Endothelial cell of hepatic sinusoid (primary cell): ENCODE results near the gene ASAH2.
"Not testable (repeated sequence)": the region's sequence is repeated elsewhere in the genome, so short reads cannot be mapped to it uniquely, and the experiment has no call there.

Experiments
- in situ Hi-C: cut with HindIII; loops from 2 replicates; pipeline ENCODE4 v1.10.0; 2017; ENCODE audit warnings: low sequenced_read_pairs

The ASAH2 gene

GRCh38 chr10:50251394-50251793, at the start of gene ASAH2:
ASAH2 (minus strand) TSS chr10:50251516; CDS start chr10:50248610, 2,906 bp downstream.
- in situ Hi-C loops, result no loop called here

GRCh38 chr10:50299948-50300669, 48.8 kb upstream of the ASAH2 start:
- in situ Hi-C loops, result no loop called here

DNA sequence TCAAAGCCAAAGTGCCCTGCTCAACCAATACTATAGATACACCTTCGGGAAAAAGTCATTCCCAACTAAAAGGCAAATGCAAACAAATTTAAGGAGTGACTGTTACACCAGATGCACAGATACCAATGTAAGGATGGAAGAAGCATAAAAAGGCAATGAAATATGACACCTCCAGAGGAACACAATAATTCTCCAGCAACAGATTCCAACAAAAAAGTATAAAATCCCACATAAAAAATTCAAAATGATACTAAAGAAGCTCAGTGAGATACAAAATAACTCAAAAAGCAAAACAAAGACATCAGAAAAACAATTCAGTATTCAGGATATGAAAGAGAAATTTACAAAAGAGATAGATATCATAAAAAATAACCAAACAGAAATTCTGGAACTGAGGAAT, 44.1 kb upstream of the ASAH2 start:
- in situ Hi-C loops, result no loop called here

DNA sequence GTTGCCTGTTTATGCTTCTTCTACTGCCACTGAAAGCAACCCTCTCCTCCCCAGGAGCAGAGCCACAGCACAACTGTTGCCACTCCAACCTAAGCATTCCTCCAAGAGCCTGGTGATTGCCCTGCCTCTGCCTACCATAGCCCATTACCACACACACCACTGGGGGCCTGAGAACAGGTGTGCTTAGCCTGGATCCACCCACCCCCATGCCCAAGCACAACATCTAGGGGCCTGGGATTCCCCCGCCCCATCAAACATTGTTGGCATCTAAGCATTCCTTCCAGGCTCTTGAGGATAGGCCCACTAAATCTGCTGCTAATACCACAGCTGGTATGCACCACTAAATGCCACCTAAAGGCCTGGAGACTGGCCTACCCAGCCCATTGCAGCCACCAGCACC, 43.3 kb upstream of the ASAH2 start:
- in situ Hi-C loops, result no loop called here

DNA sequence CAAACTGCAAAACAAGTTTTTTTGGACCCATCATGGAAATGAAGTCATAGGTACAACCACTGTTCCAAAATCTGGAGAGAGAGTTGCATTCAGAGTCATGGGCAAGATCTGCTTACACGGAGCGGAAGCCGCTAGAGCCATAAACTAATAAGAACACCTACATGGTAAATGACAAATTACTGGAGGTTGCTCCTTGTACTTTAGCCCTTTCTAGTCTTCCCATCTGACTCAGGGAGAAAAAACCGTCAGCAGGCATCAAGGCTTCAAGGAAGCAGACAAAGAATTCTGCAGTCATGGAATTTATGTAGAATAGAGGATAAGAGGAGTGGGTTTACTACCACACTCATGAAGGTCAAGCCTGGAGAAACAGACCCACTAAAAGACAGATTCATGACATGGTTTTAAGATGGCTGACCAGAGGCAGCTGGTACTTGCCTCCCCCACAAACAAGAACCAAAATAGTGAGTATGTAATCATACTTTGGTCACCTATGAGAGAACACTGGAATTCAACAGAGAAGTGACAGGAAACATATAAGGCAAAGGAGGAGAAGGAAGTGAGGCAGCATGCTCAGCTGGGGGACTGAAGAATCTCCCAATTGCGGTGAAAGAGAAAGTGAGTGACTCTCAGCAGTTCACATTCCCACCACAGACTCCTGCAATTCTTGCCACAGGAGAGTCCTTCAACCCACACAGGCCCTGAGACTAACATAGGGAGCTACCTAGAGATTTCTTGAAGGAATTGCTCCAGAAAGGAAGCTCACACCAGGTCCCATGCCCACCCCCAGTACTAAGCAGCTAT, 42.4 kb upstream of the ASAH2 start:
- in situ Hi-C loops, result no loop called here

DNA sequence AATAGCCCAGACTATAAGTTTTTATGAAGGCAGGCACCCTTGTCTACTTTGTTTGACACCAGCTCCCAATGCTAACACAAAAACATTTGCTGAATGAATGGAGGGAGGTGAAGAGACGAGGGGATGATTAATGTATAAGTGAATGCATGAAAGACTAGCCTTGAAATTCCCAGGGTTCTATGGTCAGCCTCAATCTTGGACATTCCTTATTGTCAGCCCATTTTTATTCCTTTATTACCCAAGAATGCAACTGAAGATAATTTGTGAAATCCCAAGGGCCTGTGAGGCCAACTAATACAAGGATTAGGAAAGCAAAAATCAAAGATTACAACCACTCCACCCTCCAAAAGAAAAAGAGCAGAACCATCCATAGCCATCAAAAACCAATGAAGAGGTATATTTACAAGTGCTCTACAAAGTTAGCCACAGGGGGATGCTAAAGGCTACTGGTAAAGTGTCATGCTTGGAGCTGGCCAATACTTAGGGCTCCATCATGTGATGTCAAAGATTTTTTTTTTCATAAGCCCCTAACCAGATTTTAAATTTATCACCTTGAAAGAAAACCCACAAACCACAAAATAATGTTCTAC, 40.0 kb upstream of the ASAH2 start:
- in situ Hi-C loops, result no loop called here

DNA sequence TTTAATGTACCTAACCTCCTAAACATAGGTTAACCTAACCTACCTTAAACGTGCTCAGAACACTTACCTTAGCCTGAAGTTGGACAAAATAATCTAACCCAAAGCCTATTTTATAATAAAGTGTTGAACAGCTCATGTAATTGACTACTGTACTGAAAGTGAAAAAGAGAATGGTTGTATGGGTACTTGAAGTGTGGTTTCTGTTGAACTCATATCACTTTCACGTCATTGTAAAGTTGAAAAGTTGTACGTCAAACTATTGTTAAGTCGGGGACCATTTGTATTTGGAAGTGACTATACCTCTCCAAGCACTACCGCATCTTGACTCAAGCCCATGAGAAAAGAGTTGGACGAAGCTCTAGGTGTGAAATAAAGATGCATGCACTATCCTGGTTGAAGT, 37.9 kb upstream of the ASAH2 start:
- in situ Hi-C loops, result no loop called here

GRCh38 chr10:50286996-50287803, 35.9 kb upstream of the ASAH2 start:
- in situ Hi-C loops, result no loop called here

- in situ Hi-C loops, result no loop called here
Observed at GRCh38 chr10:50286517-50286916, 35.2 kb upstream of the ASAH2 start.

DNA sequence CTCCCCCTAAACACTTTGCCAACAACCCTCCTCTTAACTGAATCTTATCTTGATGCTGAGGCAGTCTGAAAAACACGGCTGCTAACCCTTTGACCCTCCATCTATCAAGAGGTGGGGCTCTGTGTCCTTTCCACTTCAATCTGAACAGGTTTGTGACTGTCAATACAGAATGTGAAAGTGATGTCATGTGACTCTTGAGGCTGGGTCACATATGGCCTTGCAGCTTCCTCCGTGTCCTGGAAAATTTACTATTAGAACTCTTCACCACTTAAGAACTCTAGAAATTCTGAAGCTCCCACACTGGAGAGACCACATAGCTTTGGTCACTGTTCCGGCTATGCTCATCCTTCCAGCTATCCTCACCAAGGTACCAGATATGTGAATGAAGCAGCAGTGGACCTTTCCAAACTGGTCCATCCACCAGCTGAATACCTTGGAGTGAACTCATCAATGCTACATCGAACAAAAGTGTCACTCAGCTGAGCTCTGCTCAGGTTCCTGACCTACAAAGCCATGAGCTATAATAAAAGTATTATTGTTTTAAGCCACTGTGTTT, 30.7 kb upstream of the ASAH2 start:
- in situ Hi-C loops, result no loop called here

DNA sequence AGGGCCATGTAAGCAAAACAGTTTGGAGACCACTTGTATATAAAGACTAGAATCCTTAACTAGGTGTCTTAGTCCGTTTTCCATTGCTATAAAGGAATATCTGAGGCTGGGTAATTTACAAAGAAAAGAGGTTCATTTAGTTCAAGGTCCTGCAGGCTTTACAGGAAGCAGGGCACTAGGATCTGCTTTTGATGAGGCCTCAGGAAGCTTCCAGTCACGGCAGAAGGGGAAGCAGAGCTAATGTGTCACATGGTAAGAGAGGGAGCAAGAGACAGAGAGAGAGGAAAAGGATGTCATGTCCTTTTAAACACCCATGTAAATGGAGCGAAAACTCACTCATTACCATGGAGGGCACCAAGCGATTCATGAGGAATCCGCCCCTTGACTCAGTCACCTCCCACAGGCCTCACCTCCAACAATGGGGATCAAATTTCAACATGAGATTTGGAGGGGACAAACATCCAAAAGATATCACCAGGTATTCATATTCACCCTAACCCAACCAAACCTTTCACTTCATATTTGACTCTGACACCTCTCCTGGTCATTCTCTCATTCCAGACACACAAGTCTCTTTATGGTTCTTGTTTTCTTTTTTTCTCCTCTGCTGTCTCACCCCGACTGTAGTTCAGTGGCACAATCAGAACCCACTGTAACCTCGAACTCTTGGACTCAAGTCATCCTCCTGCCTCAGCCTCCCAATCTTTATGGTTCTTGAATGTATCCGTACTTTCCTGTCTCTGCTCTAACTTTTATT, 30.1 kb upstream of the ASAH2 start:
- in situ Hi-C loops, result no loop called here

- in situ Hi-C loops, result no loop called here
Observed at GRCh38 chr10:50280049-50280841, 28.9 kb upstream of the ASAH2 start.

DNA sequence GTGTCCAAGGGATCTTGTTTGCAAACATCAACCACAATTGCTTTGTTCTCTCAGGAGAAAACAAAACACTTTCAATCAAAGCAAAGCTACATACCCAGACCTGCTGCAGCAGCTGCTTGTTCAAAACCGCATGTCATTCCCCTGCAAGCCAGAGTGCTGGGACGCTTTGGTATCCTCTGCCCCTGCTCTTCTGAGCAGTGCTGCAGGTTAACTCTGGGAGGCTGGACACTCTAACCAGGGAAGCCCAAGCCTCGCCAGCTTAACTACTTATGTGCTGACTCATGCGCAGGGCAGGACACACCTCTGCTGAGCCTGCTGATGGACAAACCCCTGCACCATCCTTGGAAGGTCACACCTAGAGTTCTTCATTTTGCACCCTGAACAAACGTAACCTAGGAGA, 28.2 kb upstream of the ASAH2 start:
- in situ Hi-C loops, result no loop called here

GRCh38 chr10:50275650-50276235, 24.4 kb upstream of the ASAH2 start:
- in situ Hi-C loops, result no loop called here

DNA sequence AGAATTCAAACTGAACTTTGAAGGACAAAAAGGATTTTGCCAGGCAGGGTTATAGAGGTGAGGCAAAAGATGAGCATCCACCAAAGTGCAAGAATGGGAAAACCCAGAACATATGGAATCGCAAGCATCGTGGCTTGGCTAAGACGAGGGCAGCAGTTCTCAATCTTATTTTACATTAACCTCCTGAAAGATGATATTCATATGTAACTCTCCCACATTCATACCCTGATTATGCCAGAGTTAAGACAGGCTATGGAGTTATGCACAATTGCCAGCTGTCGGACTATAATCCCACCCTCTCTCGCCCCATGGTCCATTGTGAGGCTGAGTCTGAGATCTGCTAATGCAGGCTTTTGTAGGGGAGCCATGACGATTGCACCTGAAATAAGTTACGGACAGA, 21.2 kb upstream of the ASAH2 start:
- in situ Hi-C loops, result no loop called here

- in situ Hi-C loops, result no loop called here
Observed at GRCh38 chr10:50271564-50272250, 20.4 kb upstream of the ASAH2 start.

DNA sequence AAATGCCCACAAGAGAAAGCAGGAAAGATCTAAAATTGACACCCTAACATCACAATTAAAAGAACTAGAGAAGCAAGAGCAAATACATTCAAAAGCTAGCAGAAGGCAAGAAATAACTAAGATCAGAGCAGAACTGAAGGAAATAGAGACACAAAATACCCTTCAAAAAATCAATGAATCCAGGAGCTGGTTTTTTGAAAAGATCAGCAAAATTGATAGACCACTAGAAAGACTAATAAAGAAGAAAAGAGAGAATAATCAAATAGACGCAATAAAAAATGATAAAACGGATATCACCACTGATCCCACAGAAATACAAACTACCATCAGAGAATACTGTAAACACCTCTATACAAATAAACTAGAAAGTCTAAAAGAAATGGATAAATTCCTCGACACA, 16.6 kb upstream of the ASAH2 start:
- in situ Hi-C loops, result not testable (repeated sequence)

DNA sequence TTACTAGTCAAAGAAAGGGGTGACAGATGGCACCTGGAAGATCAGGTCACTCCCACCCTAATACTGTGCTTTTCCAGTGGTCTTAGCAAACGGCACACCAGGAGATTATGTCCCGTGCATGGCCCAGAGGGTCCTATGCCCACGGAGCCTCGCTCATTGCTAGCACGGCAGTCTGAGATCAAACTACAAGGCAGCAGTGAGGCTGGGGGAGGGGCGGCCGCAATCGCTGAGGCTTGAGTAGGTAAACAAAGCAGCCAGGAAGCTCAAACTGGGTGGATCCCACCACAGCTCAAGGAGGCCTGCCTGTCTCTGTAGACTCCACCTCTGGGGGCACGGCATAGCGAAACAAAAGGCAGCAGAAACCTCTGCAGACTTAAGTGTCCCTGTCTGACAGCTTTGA, 11.3 kb upstream of the ASAH2 start:
- in situ Hi-C loops, result not testable (repeated sequence)
